ENCODE measurements around the gene TCF7L1.

The TCF7L1 gene

GRCh38 chr2:85160966-85161960 is 28.1 kb downstream of the TCF7L1 start:
- H3K27ac ChIP-seq = peak overlapping the region in 1 of 2 donors; percentile 1
- DNase-seq (ENCODE audit: low spot score) = no peak
- TF ChIP-seq CTCF (IDR thresholded peaks at IDR 0.05) = no peak
- H3K4me3 ChIP-seq = no peak overlapping the region

- H3K4me3 ChIP-seq = peak overlapping the region; percentile 39
- no peak for TF ChIP-seq CTCF (IDR thresholded peaks at IDR 0.05)
- peak overlapping the region; percentile 31 to 67 for H3K27ac ChIP-seq
- no peak for DNase-seq (ENCODE audit: low spot score)
Measured at GRCh38 chr2:85162746-85163301, 29.6 kb downstream of the TCF7L1 start.

GRCh38 chr2:85163675-85164074 is 30.5 kb downstream of the TCF7L1 start:
- no peak overlapping the region for H3K4me3 ChIP-seq
- no peak for DNase-seq (ENCODE audit: low spot score)
- H3K27ac ChIP-seq = peak overlapping the region in 1 of 2 donors; percentile 67
- TF ChIP-seq CTCF (IDR thresholded peaks at IDR 0.05) = no peak

- TF ChIP-seq CTCF (IDR thresholded peaks at IDR 0.05) = no peak
- H3K4me3 ChIP-seq = no peak overlapping the region
- peak overlapping the region in 1 of 2 donors; percentile 67 for H3K27ac ChIP-seq
- no peak for DNase-seq (ENCODE audit: low spot score)
Measured at GRCh38 chr2:85164145-85164569, 31.0 kb downstream of the TCF7L1 start.

GRCh38 chr2:85165088-85165690 is 32.0 kb downstream of the TCF7L1 start:
- H3K4me3 ChIP-seq = no peak overlapping the region
- TF ChIP-seq CTCF (IDR thresholded peaks at IDR 0.05) = no peak
- DNase-seq (ENCODE audit: low spot score) = no peak
- peak overlapping the region in 1 of 2 donors; percentile 43 for H3K27ac ChIP-seq

GRCh38 chr2:85166021-85166420 is 32.8 kb downstream of the TCF7L1 start:
- Histone ChIP-seq H3K4me3 (no peak overlapping the region), H3K27ac (no peak overlapping the region)
- TF ChIP-seq CTCF (IDR thresholded peaks at IDR 0.05) = no peak
- no peak for DNase-seq (ENCODE audit: low spot score)

All from coronary artery (tissue), 2 donors.